ENCODE results near the gene GZMH.
"Not testable (repeated sequence)": the region's sequence is repeated elsewhere in the genome, so short reads cannot be mapped to it uniquely, and the experiment has no call there.

The GZMH gene

DNA sequence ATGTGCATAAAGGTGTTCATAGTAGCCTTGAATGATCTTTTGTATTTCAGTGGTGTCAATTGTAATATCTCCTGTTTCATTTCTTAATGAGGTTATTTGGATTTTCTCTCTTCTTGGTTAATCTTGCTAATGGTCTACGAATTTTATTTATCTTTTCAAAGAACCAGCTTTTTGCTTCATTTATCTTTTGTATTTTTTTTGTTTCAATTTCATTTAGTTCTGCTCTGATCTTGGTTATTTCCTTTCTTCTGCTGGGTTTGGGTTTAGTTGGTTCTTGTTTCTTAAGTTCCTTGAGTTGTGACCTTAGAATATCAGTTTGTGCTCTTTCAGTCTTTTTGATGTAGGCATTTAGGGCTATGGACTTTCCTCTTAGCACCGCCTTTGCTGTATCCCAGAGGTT lies 18.5 kb downstream of the GZMH start:
- not testable (repeated sequence) for DNase-seq

DNA sequence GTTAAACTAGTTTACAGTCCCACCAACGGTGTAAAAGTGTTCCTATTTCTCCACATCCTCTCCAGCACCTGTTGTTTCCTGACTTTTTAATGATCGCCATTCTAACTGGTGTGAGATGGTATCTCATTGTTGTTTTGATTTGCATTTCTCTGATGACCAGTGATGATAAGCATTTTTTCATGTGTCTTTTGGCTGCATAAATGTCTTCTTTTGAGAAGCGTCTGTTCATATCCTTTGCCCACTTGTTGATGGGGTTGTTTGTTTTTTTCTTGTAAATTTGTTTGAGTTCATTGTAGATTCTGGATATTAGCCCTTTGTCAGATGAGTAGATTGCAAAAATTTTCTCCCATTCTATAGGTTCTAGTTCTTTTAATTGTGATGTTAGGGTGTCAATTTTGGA lies 25.1 kb downstream of the GZMH start:
- not testable (repeated sequence) for DNase-seq

DNA sequence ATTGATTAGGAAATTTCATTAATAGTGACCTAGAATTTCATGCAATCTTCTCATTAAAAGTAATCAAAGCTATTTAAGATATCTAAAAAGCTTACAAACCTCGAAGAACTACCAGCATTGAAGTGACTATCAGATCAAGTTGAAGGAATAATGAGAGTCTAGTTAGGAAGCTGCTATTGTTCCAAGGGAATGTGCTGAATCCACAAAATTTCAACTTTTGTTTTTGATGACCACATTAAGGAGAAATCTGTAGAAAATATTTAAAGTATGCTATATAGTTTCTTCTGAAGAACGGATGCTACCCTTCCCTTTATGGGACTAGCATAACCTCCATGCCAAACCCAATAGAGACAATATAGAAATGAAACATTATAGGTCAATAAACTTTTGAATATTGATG lies 30.9 kb downstream of the GZMH start:
- no peak for DNase-seq

GRCh38 chr14:24576771-24577170 lies 32.7 kb downstream of the GZMH start:
- no peak for DNase-seq

DNA sequence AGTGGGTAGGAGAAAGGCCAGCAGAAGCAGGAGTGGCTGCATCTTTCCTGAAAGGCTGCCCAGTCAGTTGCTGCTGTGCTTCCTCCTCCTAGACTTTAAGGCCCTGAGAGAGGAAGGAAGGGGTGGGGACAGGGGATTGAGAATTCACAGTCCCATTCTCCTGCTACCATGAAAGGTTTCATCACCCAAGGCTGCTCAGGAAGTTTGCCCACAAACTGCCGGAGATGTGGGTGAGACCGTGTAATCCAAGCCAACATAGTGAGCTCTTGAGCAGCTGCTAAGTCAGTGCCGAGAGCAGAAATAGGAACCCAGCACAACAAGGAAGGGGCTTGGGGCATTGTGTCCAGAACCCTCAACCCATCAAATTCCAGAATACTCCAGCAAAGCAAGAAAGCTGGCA lies 33.3 kb downstream of the GZMH start, which contains the start of gene CTSG:
TSS of gene CTSG (minus strand) at position 69 of the 400 bp plus-strand sequence. CDS start at position 42, 27 bp downstream.
- no peak for DNase-seq

- DNase-seq = no peak
Measured at GRCh38 chr14:24574206-24574774, 35.2 kb downstream of the GZMH start.

DNA sequence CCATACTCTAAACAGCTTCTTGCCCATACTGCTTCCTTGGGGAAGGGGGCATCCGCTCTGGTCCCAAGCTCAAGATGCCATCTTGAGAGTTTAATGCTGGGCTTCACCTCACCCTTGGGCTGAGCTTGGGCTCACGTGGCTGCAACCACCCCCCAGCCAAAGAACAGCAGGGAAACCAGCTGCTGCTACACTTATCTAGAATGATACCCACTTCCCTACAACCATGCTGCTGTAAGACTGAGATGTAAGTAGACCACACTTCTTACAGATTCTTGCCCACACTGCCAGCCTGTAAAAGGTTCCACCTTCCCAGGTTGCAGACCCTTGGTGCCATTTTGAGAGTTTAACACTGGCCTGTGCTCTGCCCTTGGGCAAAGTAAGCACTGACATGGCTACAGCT lies 43.2 kb downstream of the GZMH start:
- DNase-seq = no peak

DNA sequence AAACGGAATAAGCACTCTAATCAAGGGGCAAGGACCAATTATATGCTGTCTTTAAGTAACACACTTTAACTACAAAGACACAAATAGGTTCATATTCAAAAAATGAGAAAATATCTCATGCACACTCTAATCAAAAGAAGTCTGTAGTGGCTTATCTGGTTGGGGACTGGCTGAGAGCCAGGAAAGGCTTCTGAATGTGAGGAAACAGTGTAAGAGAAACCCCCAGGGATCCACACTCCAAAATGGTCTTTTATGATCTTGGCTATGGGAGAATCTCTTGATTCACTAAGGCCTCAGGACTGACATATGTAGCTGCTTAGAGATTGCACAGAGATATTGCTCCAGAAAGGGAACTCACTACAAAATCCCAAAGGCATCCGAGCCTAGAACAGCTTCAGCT lies 43.7 kb downstream of the GZMH start:
- peak; percentile 29 for DNase-seq

DNA sequence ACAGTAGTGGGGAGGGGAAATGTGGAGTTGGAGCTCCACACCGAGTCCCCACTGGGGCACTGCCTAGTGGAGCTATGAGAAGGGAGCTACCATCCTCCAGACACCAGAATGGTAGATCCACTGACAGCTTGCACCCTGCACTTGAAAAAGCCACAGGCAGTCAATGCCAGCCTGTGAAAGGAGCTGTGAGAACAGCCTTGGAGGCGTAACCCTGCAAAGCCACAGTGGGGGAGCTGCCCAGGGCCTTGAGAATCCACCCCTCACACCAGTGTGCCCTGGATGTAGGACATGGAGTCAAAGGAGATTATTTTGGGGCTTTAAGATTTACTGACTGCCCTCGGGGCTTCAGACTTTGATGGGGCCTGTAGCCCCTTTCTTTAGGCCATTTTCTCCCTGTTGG lies 46.0 kb downstream of the GZMH start:
- DNase-seq = no peak

GRCh38 chr14:24556756-24557155 lies 52.7 kb downstream of the GZMH start:
- DNase-seq = no peak
